GM12878 (cell line): ENCODE measurements around the gene MAPKAP1. TPM values are rescaled to one million over a fixed set of nuclear protein-coding genes. Genes with fewer than 3 reads are reported as not detected.

ENCODE experiments used
- BCLAF1 ChIP-seq: fragments of 450-650 bp; IDR thresholded peaks from 2 replicates; pipeline ENCODE4 v1.6.1; 2017; ENCODE audit warnings: antibody characterized with exemption, mild to moderate bottlenecking, moderate library complexity
- CBFB ChIP-seq: IDR thresholded peaks from 2 replicates; pipeline ENCODE4 v1.6.1; 2016; ENCODE audit warnings: antibody characterized with exemption, low read depth
- CREM ChIP-seq: IDR thresholded peaks from 2 replicates; pipeline ENCODE4 v1.6.1; 2014; ENCODE audit warnings: antibody characterized with exemption, low read depth
- HDAC6 ChIP-seq: fragments of 200-600 bp; sonication (generic); IDR thresholded peaks from one replicate; pipeline ENCODE4 v1.8.0; 2017; ENCODE audit warnings: antibody characterized with exemption; ENCODE audit not compliant: unreplicated experiment
- IKZF1 ChIP-seq: fragments of 450-650 bp; conservative IDR thresholded peaks from 2 replicates; pipeline ENCODE4 v1.6.1; 2017; ENCODE audit warnings: antibody characterized with exemption, mild to moderate bottlenecking
- JUND ChIP-seq: IDR thresholded peaks from 2 replicates; pipeline ENCODE4 v1.6.1; 2012; ENCODE audit warnings: low read depth, mild to moderate bottlenecking, low read length, improper control_type of control experiment, moderate library complexity
- MYB ChIP-seq: fragments of 150-350 bp; IDR thresholded peaks from 2 replicates; pipeline ENCODE4 v1.6.1; 2014; ENCODE audit warnings: mild to moderate bottlenecking, low read depth, low read length, borderline replicate concordance
- RBBP5 ChIP-seq: fragments of 200-600 bp; sonication (generic); conservative IDR thresholded peaks from 2 replicates; pipeline ENCODE4 v1.6.1; 2016
- SREBF1 ChIP-seq: IDR thresholded peaks from 2 replicates; pipeline ENCODE4 v1.6.1; 2012; ENCODE audit warnings: mild to moderate bottlenecking, low read length
- TAF1 ChIP-seq: IDR thresholded peaks from 2 replicates; pipeline ENCODE4 v1.6.1; 2011; ENCODE audit warnings: mild to moderate bottlenecking, low read depth, low read length, borderline replicate concordance
- TCF3 ChIP-seq: IDR thresholded peaks from 2 replicates; pipeline ENCODE4 v1.6.1; 2012; ENCODE audit warnings: low read depth, mild to moderate bottlenecking, low read length, borderline replicate concordance; ENCODE audit not compliant: insufficient read depth
- ZNF274 ChIP-seq: IDR thresholded peaks from one replicate; pipeline ENCODE4 v1.8.0; 2011; ENCODE audit not compliant: insufficient read length, insufficient read depth
- polyA plus RNA-seq, 11 experiments: library from polyadenylated mRNA; depleted of rRNA in 4 of 11; unstranded in 6 of 11; stranded (reverse) in 5 of 11; fragments of >200 nt; fragmentation: Nextera tagmentation in 4 of 11; fragmentation: Illumina TruSeq in 1 of 11; extraction: Ambion mirVana in 4 of 11; extraction: Trizol in 1 of 11; gene quantifications; 1 replicate in 1 of 11; 2 replicates in 10 of 11; pipeline versions ENCODE4 v1.2.1 to v1.2.3, GENCODE V29; 2011 to 2016; ENCODE audit warnings: inconsistent platforms in 2 of 11, missing spikeins in 2 of 11, low read depth in 1 of 11
- total RNA-seq, 4 experiments: library from RNA; depleted of rRNA in 3 of 4; stranded (reverse); fragments of >200 nt in 3 of 4; fragmentation: Illumina TruSeq in 1 of 4; extraction: Trizol in 1 of 4; gene quantifications; 2 replicates each; pipeline versions ENCODE4 v1.2.1 to v1.2.3, GENCODE V29; 2013 to 2021
- TF ChIP-seq, protein P1 (sequence below): IDR thresholded peaks from 2 replicates; pipeline ENCODE4 v1.6.1; 2011; ENCODE audit warnings: borderline replicate concordance, low read depth, mild to moderate bottlenecking, moderate library complexity, mixed read lengths, low read length; ENCODE audit not compliant: insufficient read depth; ENCODE audit errors: extremely low read length
- TF ChIP-seq, protein P2 (sequence below): fragments of 450-650 bp; IDR thresholded peaks from 2 replicates; pipeline ENCODE4 v1.6.1; 2017; ENCODE audit warnings: low read depth, mild to moderate bottlenecking, moderate library complexity
- TF ChIP-seq, protein P3 (sequence below): IDR thresholded peaks from 2 replicates; pipeline ENCODE4 v1.6.1; 2011; ENCODE audit warnings: borderline replicate concordance, low read depth, mild to moderate bottlenecking, moderate library complexity, low read length; ENCODE audit not compliant: insufficient read depth, poor library complexity, severe bottlenecking
- TF ChIP-seq, protein P4 (sequence below), 3 experiments: IDR thresholded peaks in 2 of 3; conservative IDR thresholded peaks in 1 of 3; 2 replicates each; pipeline ENCODE4 v1.5.1; 2011; ENCODE audit warnings: low read depth in 3 of 3, low read length in 3 of 3, mild to moderate bottlenecking in 3 of 3, control low read depth in 2 of 3, moderate library complexity in 2 of 3, inconsistent platforms in 1 of 3, mixed read lengths in 1 of 3; ENCODE audit not compliant: control insufficient read depth in 2 of 3, insufficient read depth in 1 of 3; ENCODE audit errors: extremely low read depth in 1 of 3
- TF ChIP-seq, protein P5 (sequence below): fragments of 450-650 bp; IDR thresholded peaks from 2 replicates; pipeline ENCODE4 v1.6.1; 2017; ENCODE audit warnings: mild to moderate bottlenecking, moderate library complexity

Gene MAPKAP1
- total and polyA plus RNA-seq, 10 of the 15 experiments (the other 5 are each of a cell fraction or from before 2014, with no cell fraction given), result 5.1 to 188 (median 105) TPM

- TF ChIP-seq, protein P1, sequence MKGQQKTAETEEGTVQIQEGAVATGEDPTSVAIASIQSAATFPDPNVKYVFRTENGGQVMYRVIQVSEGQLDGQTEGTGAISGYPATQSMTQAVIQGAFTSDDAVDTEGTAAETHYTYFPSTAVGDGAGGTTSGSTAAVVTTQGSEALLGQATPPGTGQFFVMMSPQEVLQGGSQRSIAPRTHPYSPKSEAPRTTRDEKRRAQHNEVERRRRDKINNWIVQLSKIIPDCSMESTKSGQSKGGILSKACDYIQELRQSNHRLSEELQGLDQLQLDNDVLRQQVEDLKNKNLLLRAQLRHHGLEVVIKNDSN, result no peak
- no peak for TF ChIP-seq CBFB
- peak; percentile 85 for TF ChIP-seq JUND
- TF ChIP-seq ZNF274, result no peak
- no peak for TF ChIP-seq RBBP5
- peak; percentile 97 for TF ChIP-seq IKZF1
- TF ChIP-seq, protein P2, sequence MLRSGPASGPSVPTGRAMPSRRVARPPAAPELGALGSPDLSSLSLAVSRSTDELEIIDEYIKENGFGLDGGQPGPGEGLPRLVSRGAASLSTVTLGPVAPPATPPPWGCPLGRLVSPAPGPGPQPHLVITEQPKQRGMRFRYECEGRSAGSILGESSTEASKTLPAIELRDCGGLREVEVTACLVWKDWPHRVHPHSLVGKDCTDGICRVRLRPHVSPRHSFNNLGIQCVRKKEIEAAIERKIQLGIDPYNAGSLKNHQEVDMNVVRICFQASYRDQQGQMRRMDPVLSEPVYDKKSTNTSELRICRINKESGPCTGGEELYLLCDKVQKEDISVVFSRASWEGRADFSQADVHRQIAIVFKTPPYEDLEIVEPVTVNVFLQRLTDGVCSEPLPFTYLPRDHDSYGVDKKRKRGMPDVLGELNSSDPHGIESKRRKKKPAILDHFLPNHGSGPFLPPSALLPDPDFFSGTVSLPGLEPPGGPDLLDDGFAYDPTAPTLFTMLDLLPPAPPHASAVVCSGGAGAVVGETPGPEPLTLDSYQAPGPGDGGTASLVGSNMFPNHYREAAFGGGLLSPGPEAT, result peak; percentile 99
- TF ChIP-seq CREM, result peak; percentile 81
- TF ChIP-seq MYB, result peak; percentile 56; the same call in 1 of the 2 replicates
- TF ChIP-seq HDAC6, result no peak
- TF ChIP-seq SREBF1, result no peak
- TF ChIP-seq, protein P3, sequence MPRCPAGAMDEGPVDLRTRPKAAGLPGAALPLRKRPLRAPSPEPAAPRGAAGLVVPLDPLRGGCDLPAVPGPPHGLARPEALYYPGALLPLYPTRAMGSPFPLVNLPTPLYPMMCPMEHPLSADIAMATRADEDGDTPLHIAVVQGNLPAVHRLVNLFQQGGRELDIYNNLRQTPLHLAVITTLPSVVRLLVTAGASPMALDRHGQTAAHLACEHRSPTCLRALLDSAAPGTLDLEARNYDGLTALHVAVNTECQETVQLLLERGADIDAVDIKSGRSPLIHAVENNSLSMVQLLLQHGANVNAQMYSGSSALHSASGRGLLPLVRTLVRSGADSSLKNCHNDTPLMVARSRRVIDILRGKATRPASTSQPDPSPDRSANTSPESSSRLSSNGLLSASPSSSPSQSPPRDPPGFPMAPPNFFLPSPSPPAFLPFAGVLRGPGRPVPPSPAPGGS, result peak; percentile 79
- TF ChIP-seq, protein P4, sequence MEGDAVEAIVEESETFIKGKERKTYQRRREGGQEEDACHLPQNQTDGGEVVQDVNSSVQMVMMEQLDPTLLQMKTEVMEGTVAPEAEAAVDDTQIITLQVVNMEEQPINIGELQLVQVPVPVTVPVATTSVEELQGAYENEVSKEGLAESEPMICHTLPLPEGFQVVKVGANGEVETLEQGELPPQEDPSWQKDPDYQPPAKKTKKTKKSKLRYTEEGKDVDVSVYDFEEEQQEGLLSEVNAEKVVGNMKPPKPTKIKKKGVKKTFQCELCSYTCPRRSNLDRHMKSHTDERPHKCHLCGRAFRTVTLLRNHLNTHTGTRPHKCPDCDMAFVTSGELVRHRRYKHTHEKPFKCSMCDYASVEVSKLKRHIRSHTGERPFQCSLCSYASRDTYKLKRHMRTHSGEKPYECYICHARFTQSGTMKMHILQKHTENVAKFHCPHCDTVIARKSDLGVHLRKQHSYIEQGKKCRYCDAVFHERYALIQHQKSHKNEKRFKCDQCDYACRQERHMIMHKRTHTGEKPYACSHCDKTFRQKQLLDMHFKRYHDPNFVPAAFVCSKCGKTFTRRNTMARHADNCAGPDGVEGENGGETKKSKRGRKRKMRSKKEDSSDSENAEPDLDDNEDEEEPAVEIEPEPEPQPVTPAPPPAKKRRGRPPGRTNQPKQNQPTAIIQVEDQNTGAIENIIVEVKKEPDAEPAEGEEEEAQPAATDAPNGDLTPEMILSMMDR (IDR thresholded peaks at IDR 0.05 in 2 of 3, conservative IDR thresholded peaks at IDR 0.05 in 1 of 3; ENCODE audit: control insufficient read depth in 2 of 3, extremely low read depth in 1 of 3, insufficient read depth in 1 of 3, low read depth in 3 of 3, low read length in 3 of 3), result no peak
- peak; percentile 64; the same call in 1 of the 2 replicates for TF ChIP-seq TCF3
- TF ChIP-seq BCLAF1, result no peak
- TF ChIP-seq TAF1, result no peak
- TF ChIP-seq, protein P5, sequence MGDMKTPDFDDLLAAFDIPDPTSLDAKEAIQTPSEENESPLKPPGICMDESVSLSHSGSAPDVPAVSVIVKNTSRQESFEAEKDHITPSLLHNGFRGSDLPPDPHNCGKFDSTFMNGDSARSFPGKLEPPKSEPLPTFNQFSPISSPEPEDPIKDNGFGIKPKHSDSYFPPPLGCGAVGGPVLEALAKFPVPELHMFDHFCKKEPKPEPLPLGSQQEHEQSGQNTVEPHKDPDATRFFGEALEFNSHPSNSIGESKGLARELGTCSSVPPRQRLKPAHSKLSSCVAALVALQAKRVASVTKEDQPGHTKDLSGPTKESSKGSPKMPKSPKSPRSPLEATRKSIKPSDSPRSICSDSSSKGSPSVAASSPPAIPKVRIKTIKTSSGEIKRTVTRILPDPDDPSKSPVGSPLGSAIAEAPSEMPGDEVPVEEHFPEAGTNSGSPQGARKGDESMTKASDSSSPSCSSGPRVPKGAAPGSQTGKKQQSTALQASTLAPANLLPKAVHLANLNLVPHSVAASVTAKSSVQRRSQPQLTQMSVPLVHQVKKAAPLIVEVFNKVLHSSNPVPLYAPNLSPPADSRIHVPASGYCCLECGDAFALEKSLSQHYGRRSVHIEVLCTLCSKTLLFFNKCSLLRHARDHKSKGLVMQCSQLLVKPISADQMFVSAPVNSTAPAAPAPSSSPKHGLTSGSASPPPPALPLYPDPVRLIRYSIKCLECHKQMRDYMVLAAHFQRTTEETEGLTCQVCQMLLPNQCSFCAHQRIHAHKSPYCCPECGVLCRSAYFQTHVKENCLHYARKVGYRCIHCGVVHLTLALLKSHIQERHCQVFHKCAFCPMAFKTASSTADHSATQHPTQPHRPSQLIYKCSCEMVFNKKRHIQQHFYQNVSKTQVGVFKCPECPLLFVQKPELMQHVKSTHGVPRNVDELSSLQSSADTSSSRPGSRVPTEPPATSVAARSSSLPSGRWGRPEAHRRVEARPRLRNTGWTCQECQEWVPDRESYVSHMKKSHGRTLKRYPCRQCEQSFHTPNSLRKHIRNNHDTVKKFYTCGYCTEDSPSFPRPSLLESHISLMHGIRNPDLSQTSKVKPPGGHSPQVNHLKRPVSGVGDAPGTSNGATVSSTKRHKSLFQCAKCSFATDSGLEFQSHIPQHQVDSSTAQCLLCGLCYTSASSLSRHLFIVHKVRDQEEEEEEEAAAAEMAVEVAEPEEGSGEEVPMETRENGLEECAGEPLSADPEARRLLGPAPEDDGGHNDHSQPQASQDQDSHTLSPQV, result no peak
Measured at GRCh38 chr9:125700791-125701190, 6.2 kb downstream of the MAPKAP1 start (continued).
